NCI-H1417 (cell line): Measurements from ENCODE around the gene PIGB.
"Not testable (repeated sequence)": the region's sequence is repeated elsewhere in the genome, so short reads cannot be mapped to it uniquely, and the experiment has no call there.

ENCODE experiments used
- DNase-seq, 3 experiments: peaks; one replicate each; lab custom pipeline; 2025; lab: John Stamatoyannopoulos, UW

PIGB gene

DNA sequence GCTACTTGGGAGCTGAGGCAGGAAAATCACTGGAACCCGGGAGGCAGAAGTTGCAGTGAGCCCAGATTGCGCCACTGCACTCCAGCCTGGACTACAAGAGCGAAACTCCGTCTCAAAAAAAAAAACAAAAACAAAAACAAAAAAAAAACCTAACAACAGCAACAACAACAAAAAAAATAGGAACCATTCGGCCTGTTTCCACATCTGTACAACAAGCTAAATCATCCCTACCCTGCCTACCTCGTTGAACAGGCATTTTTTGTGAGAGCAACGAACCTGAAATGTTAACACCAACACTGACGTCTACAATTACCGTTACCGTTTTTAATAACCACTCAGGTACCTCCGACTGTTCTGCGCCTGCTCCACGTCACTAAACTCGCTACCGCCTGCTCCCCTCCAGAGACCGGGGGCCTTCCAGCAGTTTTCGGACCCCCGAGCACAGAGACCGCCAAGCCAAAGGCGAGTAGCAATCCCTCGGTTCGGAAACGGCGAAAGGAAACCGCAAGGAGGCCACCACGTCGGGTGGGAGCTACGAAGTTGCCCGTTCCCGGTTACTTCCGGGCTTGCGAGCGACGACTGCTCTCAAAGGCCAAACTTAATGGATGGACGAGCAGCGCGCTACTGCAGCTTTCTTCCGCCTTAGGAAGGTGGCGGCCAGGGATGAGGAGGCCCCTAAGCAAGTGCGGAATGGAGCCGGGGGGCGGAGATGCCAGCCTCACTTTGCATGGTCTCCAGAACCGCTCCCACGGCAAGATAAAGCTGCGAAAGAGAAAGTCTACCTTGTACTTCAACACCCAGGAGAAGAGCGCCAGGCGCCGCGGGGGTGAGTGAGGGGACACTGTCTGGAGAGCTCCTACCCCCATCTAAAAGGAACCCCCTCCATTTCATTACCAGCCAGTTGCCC is at the start of gene PIGB, which contains the start of gene PIGBOS1:
Gene PIGB, plus strand, starts transcription at position 635 of the 907 bp plus-strand sequence. Its CDS starts 29 bp downstream, at position 664.
Gene PIGBOS1, minus strand, starts transcription at position 536 of the 907 bp plus-strand sequence. CDS start 1,331 bp downstream, outside the sequence.
- peak; percentile 61 to 89 (median 80) for DNase-seq

DNA sequence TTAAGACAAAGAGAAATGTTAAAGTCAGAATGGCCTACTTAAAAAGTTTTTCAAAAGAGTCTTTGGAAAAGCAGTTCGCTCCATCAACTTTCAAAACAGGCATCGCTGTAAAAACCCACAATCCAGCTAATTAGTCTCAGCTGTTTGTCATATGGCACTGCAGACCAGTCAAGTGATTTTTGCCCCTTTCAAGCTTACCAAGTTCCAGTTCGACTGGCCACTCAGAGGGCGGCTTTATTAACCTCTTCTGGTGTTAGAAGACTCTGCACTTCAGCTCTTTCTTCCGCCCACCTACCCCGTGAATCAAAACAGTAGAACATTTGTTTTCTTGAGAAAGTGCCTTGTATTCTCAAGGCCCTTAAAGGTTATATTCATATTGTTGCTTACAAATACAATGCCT is 48.7 kb upstream of the PIGB start:
- no peak for DNase-seq

DNA sequence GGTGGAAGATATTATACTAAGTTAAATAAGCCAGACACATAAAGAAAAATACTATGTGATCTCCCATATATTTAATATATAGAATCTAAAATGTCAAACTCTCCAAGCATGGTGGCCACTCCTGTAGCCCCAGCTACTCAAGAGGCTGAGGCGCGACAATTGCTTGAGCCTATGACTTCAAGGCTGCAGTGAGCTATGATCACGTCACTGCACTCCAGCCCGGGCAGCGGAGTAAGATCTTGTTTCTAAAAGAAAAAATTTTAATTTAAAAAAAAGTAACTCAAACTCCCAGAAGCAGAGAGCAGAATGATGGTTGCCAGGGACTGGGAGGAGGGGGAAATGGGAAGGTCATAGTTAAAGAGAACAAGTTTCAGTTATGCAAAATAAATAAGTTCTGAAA is 42.7 kb upstream of the PIGB start:
- no peak for DNase-seq

DNA sequence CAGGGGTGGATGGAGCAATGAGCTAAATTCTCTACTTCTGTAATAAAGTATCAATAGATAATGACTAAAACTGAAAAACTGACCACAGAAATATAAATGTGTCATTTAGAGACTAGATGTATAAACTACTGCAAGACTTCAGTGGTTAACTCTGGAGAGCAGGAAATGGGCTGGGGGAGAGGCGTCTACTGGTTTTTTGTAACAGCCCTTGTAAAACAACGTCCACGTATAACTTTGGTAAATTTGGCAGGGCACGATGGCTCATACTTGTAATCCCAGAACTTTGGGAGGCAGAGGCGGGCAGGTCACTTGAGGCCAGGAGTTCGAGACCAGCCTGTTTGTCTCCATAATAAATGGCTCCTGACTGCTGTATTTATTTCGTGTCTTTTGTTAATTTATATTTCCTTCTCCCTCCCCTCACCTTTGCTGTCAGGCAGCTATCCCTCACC is 41.9 kb upstream of the PIGB start:
- DNase-seq, result no peak

DNA sequence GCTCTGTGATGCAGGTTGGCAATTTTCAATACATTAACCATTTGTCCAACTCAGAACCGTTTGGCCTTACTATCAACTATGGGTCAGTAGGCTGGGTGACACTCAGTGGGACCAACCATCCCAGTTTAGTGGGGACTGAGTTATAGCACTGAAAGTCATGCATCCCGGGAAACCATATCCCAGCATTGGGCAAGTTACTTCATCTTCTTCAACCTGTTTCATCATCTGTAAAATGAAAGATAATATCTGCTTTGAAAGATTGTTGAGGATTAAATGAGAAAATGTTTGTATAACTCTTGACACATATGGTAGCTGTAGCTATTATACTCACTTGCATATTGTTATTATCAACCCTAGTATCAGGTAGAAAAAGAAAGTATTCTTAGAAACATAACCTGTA is 41.3 kb upstream of the PIGB start:
- no peak for DNase-seq

DNA sequence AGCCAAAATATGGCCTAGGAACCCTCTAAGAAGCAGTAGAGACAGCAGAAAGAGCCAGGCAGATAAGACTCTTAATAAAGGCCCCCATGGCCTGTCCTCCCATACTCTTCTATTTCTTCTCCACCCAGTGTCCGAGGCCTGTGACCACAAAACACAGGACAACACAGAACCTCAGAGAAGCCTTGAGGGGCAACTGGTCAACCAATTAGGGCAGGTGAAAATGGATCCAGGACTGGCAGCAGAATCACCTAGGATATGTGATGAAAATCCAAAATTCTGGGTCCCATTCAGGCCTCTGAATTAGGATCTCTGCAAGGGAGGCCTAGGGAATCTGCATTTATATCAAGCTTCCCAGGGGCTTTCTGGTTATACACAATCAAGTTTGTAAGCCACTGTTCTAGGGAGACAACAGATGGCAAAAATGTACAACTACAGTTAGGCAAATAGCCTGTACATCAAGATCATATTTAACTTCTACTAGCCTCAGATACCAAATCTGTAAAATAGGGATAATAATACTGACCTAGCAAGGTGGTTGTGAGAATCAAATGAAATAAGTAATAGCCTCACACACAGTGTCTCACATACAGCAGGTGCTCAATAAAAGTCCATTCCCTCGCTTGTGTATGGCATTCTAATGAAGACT is 39.8 kb upstream of the PIGB start:
- DNase-seq, result no peak

DNA sequence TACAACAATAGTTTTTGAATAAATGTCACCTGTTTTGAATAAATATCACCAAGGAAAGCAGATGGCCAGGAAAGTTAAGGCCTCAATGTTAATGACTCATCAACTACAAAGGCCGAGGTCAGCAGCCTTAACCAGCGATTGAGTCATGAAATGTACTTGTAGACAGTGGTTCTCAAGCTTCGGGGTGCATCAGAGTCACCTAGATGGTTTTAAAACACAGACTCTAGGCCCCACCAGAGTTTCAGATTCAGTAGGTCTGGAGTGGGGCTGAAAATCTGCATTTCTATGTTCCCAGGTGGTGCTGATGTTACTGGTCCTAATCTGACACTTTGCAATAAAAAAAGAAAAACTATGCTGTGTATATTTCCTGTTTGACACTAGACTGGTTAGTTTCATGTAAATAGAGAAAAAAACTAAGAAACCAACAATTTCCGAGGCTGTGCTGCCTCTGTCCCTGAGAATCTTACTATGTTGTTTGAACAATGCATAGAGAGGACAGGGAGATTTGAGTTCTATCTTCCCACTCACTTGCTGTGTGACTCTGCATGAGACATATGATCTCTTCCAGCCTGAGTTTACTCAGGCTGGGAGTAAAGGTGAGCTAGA is 39.2 kb upstream of the PIGB start:
- no peak for DNase-seq

DNA sequence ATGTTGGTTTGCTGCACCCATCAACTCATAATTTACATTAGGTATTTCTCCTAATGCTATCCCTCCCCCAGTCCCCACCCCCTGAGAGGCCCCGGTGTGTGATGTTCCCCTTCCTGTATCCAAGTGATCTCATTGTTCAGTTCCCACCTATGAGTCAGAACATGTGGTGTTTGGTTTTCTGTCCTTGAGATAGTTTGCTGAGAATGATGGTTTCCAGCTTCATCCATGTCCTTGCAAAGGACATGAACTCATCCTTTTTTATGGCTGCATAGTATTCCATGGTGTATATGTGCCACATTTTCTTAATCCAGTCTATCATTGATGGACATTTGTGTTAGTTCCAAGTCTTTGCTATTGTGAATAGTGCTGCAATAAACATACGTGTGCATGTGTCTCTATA is 38.4 kb upstream of the PIGB start:
- not testable (repeated sequence) for DNase-seq

DNA sequence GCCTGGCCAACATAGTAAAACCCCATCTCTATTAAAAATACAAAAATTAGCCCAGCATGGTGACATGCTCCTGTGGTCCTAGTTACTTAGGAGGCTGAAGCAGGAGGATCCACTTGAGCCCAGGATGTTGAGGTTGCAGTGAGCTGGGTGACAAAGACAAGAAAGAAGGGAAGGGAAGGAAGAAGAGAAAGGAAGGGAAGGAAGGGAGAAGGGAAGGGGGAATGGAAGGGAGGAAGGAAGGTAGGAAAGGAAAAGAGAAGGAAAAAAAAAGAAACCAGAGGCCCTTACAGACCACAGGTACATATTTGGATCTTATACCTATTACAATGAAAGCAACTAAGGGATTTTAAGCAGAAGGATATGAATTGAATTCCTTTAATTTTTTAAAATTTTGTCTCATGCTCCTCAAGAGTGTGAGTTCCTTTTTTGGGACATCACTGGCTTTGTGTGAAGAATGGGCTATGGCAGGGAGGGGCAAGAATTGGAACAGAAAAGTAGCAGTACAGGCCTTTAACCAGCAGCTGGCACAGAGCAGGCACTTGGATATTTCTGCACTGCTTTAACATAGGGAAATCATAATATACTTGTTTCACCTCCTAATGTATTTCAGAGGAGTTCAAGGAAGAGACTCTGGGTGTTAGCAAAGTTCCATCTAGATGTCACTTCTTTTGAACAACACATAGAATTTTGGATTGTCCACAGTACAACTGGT is 37.3 kb upstream of the PIGB start:
- no peak for DNase-seq

DNA sequence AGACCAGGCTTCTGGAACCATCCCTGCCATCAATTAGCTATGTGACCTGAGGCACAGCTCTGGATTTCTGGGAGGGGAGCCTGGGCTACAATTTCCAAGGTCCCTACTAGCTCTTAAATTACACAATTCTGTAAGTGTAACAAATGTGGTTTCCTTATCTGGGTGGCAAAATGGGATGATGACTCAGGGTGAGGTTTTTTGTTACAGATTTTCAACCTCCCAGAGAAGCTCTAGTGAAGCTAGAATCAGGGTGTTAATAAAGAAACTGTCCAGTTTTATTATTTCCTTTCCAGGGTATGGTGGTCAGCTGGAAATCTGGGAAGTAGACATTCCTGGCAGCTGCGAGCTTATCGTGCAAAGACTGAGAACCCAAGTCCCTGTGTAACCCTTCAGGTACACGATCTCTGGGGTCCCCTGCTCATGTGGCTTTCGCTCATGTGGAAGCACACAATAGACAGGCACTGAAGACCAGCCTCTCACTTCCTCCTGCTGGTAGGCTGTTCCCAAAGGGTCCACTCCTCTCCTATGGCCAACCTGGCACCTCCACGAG is 36.7 kb upstream of the PIGB start:
- no peak for DNase-seq

DNA sequence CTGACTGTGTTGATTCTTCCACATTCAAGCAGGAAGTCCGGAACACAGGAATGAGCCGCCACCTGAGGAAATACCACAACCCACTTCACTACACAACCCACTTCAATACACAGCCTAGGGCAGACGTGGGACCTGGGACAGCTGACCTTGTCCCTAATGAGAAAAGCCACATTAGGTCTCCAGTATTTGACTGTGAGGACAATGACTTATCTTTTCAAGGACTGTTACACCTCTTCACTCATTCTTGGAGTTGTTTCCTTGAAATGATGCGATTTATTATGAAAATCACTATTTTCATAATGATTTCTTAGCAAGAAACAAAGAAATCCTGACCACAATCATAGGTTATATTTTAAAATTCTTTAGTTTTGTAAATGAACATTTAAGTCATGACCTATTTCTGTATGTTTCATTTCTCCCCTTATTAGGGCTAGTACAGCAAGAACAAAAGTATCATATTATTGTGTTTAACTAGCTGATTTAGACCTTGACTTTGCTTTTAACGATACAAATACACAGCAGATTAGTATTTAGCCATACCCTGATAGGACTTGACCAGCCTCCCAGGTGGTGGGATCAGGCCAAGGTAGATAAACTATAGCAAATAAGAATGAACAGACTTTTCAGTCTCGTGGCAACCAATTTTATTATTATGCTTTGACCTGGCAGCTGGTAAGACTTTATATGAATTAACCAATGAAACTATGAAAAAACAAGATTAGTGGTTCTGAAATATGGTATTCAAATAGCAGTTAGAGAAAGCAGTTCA is 35.5 kb upstream of the PIGB start:
- DNase-seq, result no peak

DNA sequence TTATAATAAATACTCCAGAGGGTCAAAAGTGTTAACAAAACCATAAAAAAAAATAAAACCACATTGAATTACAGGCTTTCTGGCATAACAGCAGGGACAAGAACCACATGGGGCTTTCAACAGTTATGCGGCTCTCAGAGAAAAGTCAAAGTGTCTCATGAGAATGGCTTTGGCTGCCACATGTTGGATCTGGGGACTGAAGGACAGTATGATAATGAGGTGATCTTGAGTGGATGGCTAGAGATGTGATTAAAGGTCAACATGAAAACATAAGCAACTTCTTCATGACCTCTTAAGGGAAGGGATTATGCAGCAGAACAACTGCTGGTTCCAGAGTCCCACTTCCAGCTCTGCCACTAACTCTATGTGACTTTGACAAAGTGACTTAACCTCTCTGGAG is 34.6 kb upstream of the PIGB start:
- no peak for DNase-seq

DNA sequence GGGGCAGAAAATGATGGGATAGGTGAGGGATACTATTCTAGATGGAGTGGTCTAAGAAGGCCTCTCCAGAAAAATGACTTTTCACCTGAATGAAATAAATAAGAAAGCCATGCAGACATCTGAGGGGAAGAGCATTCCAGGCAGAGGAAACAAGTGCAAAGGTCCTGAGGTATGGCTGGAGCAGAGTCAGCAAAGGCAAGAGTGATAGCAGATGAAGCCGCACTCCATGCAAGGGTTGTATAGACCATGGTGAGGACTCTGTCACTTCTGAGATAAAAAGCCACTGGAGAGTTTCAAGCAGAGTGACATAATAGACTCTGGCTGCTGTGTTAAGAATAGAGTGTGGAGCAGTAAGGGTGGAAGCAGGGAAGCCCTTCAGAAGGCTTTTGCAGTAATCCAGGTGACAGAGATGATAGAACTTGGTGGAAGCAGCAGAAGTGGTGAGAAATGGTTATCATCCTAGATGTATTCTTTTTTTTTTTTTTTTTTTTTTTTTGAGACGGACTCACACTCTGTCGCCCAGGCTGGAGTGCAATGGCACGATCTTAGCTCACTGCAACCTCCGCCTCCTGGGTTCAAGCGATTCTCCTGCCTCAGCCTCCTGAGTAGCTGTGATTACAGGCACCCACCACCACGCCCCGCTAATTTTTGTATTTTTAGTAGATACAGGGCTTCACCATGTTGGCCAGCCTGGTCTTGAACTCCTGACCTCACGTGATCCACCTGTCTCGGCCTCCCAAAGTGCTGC is 32.4 kb upstream of the PIGB start:
- DNase-seq, result not testable (repeated sequence)

DNA sequence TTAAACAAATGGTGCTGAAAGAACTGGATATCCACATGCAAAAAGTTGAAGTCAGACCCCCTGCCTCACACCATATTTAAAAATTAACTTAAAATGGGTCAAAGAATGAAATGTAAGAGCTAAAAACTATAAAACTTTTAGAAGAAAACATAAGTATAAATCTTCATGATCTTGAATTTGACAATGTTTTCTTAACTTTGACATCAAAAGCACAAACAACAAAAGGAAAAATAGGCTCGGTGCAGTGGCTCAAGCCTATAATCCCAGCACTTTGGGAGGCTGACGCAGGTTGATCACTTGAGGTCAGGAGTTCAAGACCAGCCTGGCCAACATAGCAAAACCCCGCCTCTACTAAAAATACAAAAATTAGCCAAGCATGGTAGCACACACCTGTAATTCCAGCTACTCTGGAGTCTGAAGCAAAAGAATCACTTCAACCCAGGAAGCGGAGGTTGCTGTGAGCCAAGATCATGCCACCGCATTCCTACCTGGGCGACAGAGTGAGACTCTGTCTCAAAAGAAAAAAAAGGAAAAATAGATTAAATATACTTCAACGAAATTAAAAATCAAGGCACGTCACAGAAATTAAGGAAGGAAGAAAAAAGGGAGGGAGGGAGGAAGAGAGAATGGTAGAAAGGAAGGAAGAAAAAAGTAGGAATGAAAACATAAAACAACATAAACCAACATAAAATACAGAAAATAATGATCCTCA is 30.9 kb upstream of the PIGB start:
- no peak for DNase-seq

DNA sequence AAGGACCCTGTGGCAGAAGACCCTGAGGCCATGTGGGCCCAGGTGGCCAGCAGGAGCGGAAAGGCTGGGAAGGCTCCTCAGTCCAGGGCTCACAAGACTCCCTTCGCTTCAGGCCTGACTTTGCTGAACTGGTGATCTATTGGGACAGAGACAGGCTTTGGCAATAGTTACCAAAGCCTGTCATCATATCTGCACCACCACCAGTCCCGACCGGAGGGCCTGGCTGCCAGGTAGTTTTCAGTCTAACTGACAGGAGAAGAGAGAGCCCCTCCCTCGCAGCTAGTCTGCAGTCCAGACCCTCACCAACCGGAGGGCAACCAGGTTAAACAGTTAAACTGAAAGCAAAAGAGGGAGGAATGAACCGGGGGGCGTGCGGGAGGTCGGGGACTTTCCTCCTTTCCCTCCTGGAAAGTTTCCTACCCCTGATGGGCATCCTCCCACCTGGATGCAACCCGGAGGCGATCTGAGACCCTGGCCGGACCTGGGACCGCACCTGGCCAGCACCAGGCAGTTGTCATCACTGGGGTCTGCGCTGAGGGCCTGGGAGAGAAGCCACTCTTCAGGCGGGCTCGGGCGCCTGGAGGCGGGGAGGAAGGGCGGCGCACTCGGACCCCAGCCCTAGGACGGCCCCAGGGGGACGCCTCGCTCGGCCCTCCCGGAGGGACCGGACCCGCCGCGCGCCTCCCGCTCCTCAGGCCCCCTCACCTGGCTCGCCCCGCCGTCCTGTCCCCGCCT is 29.8 kb upstream of the PIGB start:
- peak in 2 of 3 experiments; percentile 41 to 48 for DNase-seq

DNA sequence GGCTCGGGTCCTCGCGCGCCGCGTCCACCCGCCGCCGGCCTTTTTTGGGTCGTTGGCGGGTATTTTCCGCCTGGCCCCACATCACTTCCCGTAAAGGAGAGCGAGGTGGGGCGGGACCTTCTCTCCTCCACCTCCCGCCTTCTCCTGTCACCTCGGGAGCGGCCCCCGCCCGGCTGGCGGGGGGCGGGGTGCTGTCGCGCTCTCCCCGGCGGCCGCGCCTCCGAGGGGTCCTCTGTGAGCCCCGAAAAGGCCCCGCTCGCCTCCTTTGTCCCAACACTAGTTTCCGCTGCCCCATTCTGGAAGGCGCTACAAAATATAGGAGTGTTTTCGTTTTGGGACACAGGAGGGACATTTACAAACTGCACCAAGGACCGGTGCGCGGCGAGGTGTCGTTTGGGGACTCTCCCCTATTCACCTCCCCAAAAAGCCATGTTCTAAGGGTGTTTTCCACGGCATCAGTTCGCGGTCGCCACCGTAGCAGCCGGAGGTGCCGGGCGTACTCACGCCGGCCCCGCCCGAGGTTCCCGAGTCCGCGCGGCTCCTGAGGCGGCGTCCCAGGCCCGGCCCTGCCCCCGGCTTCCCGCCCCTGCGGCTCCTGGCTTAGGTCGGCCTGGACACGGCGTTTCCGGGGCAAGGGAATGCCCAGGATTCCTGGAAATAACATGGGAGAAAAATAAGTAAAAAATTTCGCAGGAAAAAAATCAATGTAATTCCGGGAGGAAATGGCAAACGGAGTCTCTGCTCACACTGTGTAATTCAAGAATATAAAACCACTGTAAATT is 29.1 kb upstream of the PIGB start, which contains the start of gene RAB27A:
Gene RAB27A, minus strand, starts transcription at position 68 of the 782 bp plus-strand sequence. CDS start 54,879 bp downstream, outside the sequence.
- peak; percentile 44 to 77 (median 55) for DNase-seq

DNA sequence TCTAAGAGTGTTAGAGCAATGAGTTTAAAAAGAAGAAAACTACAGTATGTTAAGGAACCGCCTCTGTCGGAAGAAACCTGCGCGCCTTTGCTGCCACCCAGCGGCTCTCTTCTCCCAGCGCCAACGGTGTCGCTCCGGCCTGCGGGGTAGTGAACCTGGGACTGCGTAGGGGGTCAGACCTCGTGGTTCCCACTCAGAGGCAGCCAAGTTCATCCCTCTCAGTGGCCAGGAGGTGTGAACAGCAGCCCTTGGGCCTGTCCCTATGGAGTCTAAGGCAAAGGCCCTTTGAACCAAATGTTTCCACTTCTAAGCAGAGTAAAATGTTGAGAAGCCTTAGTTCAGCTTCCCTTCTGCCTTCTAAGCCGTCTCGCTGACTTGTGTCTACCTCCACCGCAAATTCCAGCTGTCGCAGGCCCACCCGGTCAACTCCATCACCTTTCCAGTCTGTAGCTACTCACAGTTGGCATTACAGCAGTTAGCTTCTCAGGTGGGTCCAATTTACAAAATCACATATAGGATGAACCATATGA is 28.4 kb upstream of the PIGB start:
- peak in 2 of 3 experiments; percentile 55 to 77 for DNase-seq

DNA sequence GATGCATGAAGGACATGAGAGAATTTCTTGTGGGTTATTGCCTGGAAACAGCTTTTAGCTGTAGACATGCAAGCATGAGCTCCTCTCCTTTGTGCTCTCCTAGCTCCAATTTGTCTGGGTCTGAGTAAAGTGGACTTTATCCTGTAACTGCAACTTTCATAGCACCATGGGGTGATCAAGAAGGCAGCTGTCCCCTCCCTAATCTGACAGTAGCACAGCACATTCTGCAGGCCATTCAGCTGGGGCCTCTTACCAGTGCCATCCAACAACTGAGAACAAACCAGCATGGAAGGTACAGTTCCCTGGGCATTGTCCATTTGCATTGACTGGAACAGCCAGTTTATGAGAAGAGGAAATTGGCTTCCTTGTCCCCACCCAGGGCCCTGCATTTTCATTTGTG is 21.7 kb upstream of the PIGB start:
- DNase-seq, result no peak
